Fibroblast of mammary gland (primary cell): ENCODE results near the gene FERMT1.
"Not testable (repeated sequence)": the region's sequence is repeated elsewhere in the genome, so short reads cannot be mapped to it uniquely, and the experiment has no call there.

Source experiments
- DNase-seq: peaks from one replicate; pipeline ENCODE4 v3.0.0-alpha.2; 2010; ENCODE audit warnings: low read depth
- H3K4me3 ChIP-seq: 2 replicates; pipeline ENCODE4 v1.5.1; 2011; ENCODE audit warnings: low read depth, mild to moderate bottlenecking, low read length, moderate library complexity; ENCODE audit not compliant: control insufficient read depth
- TF ChIP-seq, protein P1 (sequence below): conservative IDR thresholded peaks from 2 replicates; pipeline ENCODE4 v1.5.1; 2011; ENCODE audit warnings: low read depth, low read length, inconsistent platforms; ENCODE audit not compliant: control insufficient read depth, insufficient read depth

Gene FERMT1

DNA sequence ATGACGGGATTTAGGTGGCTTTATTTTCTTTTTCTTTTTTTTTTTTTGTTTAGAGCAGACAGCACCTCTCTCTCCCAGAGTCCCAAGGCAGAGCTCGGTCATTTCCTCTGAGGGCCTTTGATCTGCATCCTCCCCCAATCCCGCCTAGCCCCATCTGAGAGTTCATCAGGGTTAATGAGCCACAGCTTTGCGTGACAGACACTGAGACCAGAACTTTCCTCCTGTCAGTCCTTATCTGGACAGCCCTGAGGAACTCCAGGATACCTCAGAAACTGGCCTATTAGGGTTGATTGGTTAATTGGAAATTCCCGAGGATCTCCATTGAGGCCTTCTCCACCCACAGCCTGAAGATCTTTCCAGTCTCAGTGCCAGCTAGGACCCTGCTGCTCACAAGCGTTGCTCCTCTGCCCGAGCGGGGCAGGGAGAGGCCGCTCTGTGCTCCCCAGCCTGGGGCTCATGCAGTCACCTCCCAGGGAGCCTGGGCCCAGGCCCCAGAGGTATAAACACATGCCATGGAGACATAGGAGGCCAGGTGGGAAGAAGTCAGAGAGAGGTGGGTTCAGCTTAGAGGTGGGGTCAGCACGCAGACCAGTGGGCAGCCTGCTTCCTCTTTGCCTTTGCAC is 67.6 kb downstream of the FERMT1 start:
- TF ChIP-seq, protein P1, sequence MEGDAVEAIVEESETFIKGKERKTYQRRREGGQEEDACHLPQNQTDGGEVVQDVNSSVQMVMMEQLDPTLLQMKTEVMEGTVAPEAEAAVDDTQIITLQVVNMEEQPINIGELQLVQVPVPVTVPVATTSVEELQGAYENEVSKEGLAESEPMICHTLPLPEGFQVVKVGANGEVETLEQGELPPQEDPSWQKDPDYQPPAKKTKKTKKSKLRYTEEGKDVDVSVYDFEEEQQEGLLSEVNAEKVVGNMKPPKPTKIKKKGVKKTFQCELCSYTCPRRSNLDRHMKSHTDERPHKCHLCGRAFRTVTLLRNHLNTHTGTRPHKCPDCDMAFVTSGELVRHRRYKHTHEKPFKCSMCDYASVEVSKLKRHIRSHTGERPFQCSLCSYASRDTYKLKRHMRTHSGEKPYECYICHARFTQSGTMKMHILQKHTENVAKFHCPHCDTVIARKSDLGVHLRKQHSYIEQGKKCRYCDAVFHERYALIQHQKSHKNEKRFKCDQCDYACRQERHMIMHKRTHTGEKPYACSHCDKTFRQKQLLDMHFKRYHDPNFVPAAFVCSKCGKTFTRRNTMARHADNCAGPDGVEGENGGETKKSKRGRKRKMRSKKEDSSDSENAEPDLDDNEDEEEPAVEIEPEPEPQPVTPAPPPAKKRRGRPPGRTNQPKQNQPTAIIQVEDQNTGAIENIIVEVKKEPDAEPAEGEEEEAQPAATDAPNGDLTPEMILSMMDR: no peak
- DNase-seq: no peak
- H3K4me3 ChIP-seq: no peak overlapping the region

DNA sequence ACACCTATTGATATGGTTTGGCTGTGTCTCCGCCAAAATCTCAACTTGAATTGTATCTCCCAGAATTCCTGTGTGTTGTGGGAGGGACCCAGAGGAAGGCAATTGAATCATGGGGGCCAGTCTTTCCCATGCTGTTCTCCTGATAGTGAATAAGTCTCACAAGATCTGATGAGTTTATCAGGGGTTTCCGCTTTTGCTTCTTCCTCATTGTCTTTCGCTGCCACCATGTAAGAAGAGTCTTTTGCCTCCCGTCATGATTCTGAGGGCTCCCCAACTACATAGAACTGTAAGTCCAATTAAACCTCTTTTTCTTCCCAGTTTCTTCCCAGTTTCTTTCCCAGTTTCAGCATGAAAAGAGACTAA is 68.2 kb downstream of the FERMT1 start:
- H3K4me3 ChIP-seq, DNase-seq: not testable (repeated sequence)

DNA sequence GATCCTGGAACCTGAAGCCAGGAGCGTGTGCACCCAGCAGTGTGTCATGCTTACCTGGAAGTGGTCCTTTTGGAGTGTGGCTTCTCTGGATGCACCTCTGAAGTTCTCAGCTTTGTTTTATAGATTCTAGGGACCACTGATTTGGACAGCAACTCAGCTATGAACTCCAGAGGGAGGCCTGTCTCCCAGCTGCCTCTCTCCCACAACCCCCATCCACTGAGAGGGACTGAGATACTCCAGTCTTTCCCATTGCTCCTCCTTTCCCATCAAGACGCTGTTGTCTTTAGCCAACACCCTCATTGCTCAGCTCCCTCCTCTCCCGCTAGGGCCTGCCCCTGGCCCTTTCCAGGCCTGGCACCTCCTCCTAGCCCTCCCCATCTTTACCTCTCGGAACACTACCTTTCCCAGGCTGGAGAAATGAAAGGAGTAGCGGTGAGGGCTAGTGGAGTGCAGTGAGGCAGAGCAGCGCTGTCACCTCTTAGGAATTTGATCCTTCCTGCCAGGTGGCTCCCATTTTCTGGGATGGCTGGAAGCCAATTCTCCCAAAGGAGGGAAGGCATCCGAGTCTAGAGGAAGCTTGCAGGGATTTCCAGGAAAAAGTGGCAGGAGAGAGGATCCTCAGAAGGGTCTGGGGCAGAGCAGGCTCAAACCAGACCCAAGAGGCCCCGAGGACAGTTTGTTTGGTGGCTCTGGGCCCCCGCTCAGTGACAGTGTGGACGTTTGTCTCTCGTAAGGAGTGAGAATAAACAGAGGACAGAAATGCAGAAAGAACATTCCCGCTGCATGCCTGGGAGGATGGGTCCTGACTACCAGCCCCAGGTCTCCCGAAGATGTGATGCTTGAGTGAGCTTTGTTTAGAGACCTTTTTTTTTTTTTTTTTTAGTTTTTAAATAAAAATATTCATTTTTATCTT is 68.8 kb downstream of the FERMT1 start, which contains the start of gene LRRN4:
TSS of gene LRRN4 (minus strand) at position 285 of the 913 bp plus-strand sequence. CDS start 1,261 bp downstream, outside the sequence.
- TF ChIP-seq, protein P1: no peak
- no peak within 1 kb of the TSS for H3K4me3 ChIP-seq
- DNase-seq: peak; percentile 12

DNA sequence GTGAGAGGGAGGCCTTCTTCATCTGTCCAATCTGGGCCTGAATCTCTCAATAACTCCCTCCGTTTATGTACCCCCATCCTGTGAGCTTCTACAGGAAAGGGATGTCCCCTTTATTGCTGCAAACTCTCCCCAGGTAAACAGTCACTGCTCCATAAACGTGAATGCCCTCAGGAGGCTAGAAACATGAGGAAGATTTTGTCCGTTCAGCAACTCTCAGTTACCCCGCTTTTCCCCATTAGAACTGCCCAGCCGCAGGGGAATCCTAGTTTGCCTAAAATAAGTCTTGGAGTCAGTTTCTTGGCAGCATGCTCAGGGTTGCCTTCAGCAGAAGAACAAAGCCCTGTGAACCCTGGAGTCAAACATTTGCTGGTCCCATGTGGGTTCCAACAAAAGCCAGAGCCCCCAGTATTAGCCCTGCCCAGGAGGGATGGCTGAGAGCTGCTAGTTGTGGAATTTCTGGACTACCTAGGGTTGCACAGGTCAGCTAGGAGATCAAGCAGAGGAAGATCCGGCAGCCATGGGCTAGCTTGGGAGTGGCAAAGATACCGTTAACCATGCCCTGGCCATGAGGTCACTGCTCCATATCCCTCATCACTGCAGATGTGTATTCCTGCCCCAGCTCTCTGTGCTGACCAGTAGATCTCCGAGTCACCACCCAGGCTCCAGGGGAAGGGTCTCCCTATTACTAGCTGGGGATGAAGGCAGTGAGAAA is 69.6 kb downstream of the FERMT1 start:
- no peak overlapping the region for H3K4me3 ChIP-seq
- TF ChIP-seq, protein P1: no peak
- DNase-seq: no peak

DNA sequence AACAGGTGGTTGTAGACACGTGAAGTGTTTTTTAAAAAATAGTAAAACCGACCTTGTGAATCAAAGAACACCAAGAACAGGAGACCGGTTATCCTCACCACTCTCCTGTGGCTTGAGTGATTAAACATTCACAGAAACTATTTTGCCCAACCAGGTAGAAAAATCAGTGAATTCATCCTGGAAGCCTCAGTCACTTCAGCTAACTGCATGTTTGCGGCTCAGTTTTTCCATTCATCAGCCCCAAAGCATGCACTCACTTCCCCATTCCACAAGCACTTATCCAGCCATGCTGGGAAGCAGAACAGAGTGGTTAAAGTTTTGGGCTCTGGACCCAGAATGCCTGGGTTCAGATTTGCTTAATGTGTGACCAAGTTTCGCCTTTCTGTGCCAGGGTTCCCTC is 71.3 kb downstream of the FERMT1 start:
- DNase-seq: peak; percentile 58
- TF ChIP-seq, protein P1: no peak
- no peak overlapping the region for H3K4me3 ChIP-seq

DNA sequence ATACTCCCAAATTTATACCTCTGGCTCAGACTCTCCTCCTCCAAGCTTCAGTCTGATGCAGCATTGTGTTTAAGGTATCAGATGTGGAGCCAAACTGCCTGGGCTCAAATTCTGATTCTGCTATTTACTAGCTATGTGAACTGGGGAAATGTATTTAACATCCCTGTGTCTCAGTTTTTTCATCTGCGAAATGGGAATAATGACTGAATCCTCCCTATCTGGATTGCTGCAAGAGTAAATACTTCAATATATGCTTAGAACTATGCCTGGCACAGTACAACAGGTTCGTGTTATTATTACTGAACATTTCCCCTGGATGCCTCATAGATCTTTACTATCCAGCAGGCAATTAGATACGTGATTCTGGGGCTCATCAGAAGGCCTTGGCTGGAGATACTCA is 74.4 kb downstream of the FERMT1 start:
- TF ChIP-seq, protein P1: no peak
- H3K4me3 ChIP-seq: no peak overlapping the region
- DNase-seq: no peak

DNA sequence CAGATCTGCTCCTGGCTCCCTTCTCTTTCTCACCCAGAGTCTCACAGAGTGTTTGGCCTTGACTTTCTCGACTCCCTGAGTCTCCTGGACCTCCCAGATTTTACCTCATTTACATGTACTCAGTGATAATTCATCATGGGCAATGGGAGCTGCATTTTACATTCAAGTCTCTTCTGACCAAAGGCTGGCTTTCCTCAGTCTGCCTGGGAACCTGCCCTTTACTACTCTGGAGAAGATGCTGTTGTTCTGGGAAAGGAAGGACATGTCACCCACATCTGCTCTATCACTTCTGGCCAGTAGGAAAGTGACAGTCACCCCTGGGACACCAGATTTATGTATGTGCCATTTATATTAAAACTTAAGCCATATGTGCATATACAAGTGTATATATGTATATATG is 76.4 kb downstream of the FERMT1 start:
- no peak overlapping the region for H3K4me3 ChIP-seq
- no peak for DNase-seq
- TF ChIP-seq, protein P1: no peak
